Measurements from ENCODE around the gene SLN.

Gene SLN

GRCh38 chr11:107669893-107670601 is 41.8 kb downstream of the SLN start:
- DNase-seq (ENCODE audit: low read depth in 1 of 2, low spot score in 1 of 2): no peak
- Histone ChIP-seq H3K4me3 (replicated peaks; ENCODE audit: insufficient read depth, low read length) (no peak overlapping the region), H3K27ac (replicated peaks) (no peak overlapping the region), H3K27me3 (ENCODE audit: insufficient read depth, poor library complexity, severe bottlenecking) (peaks cover 2% of the 10 kb centered on the region)
- TF ChIP-seq SPI1 (IDR thresholded peaks at IDR 0.05; ENCODE audit: borderline replicate concordance, low read depth) (no peak), GABPA (IDR thresholded peaks at IDR 0.05; ENCODE audit: low read depth) (no peak), CTCF (IDR thresholded peaks at IDR 0.05; ENCODE audit: insufficient read depth, low read length) (no peak), POLR2AphosphoS5 (IDR thresholded peaks at IDR 0.05; ENCODE audit: low read depth) (no peak), REST (IDR thresholded peaks at IDR 0.05; ENCODE audit: insufficient replicate concordance, low read depth) (no peak)

- no peak overlapping the region for H3K27ac ChIP-seq (replicated peaks)
- peaks cover 2% of the 10 kb centered on the region for H3K27me3 ChIP-seq (ENCODE audit: insufficient read depth, poor library complexity, severe bottlenecking)
- DNase-seq (ENCODE audit: low read depth in 1 of 2, low spot score in 1 of 2): no peak
- no peak overlapping the region for H3K4me3 ChIP-seq (replicated peaks; ENCODE audit: insufficient read depth, low read length)
- no peak for TF ChIP-seq GABPA (IDR thresholded peaks at IDR 0.05; ENCODE audit: low read depth)
These were observed 42.6 kb downstream of the SLN start for GRCh38 chr11:107669191-107669740.

GRCh38 chr11:107666911-107667613 is 44.8 kb downstream of the SLN start:
- H3K27me3 ChIP-seq (ENCODE audit: insufficient read depth, poor library complexity, severe bottlenecking): peaks cover 2% of the 10 kb centered on the region
- TF ChIP-seq POLR2AphosphoS5 (IDR thresholded peaks at IDR 0.05; ENCODE audit: low read depth) (no peak), REST (IDR thresholded peaks at IDR 0.05; ENCODE audit: insufficient replicate concordance, low read depth) (no peak), GABPA (IDR thresholded peaks at IDR 0.05; ENCODE audit: low read depth) (no peak), SPI1 (IDR thresholded peaks at IDR 0.05; ENCODE audit: borderline replicate concordance, low read depth) (no peak), CTCF (IDR thresholded peaks at IDR 0.05; ENCODE audit: insufficient read depth, low read length) (no peak)
- DNase-seq (ENCODE audit: low read depth in 1 of 2, low spot score in 1 of 2): no peak

GRCh38 chr11:107665018-107665417 is 46.8 kb downstream of the SLN start:
- H3K4me3 ChIP-seq (replicated peaks; ENCODE audit: insufficient read depth, low read length): no peak overlapping the region
- no peaks in the 10 kb centered on the region for H3K27me3 ChIP-seq (ENCODE audit: insufficient read depth, poor library complexity, severe bottlenecking)
- H3K27ac ChIP-seq (replicated peaks): no peak overlapping the region
- no peak for DNase-seq (ENCODE audit: low read depth in 1 of 2, low spot score in 1 of 2)
- no peak for TF ChIP-seq CTCF (IDR thresholded peaks at IDR 0.05; ENCODE audit: insufficient read depth, low read length)
- no peak for TF ChIP-seq REST (IDR thresholded peaks at IDR 0.05; ENCODE audit: insufficient replicate concordance, low read depth)
- no peak for TF ChIP-seq POLR2AphosphoS5 (IDR thresholded peaks at IDR 0.05; ENCODE audit: low read depth)
- TF ChIP-seq SPI1 (IDR thresholded peaks at IDR 0.05; ENCODE audit: borderline replicate concordance, low read depth): no peak
- no peak for TF ChIP-seq GABPA (IDR thresholded peaks at IDR 0.05; ENCODE audit: low read depth)

More at GRCh38 chr11:107666911-107667613, 44.8 kb downstream of the SLN start:
- H3K4me3 ChIP-seq (replicated peaks; ENCODE audit: insufficient read depth, low read length): no peak overlapping the region
- no peak overlapping the region for H3K27ac ChIP-seq (replicated peaks)
